Choroid plexus epithelial cell (primary cell): ENCODE results near the gene UNC13B.

Experiments used
- DNase-seq: peaks from one replicate; pipeline ENCODE4 v3.0.0-alpha.2; 2010; ENCODE audit warnings: low read depth
- H3K4me3 ChIP-seq: 2 replicates; pipeline ENCODE4 v1.5.1; 2011; ENCODE audit warnings: low read depth, mild to moderate bottlenecking, control low read depth, low read length, moderate library complexity
- CTCF ChIP-seq: conservative IDR thresholded peaks from 2 replicates; pipeline ENCODE4 v1.5.1; 2011; ENCODE audit warnings: low read depth, mild to moderate bottlenecking, control low read depth, inconsistent platforms, low read length, moderate library complexity

Gene UNC13B

GRCh38 chr9:35279946-35280345, 118.1 kb downstream of the UNC13B start:
- TF ChIP-seq CTCF, result no peak
- no peak for DNase-seq
- H3K4me3 ChIP-seq, result no peak overlapping the region

GRCh38 chr9:35280399-35280798, 118.6 kb downstream of the UNC13B start:
- DNase-seq, result no peak
- H3K4me3 ChIP-seq, result no peak overlapping the region
- no peak for TF ChIP-seq CTCF

- no peak overlapping the region for H3K4me3 ChIP-seq
- no peak for TF ChIP-seq CTCF
- peak; percentile 54 for DNase-seq
Measured at GRCh38 chr9:35285731-35286130, 123.9 kb downstream of the UNC13B start.

- TF ChIP-seq CTCF, result no peak
- H3K4me3 ChIP-seq, result no peak overlapping the region
- DNase-seq, result no peak
Measured at GRCh38 chr9:35286381-35286780, 124.6 kb downstream of the UNC13B start.

- TF ChIP-seq CTCF, result no peak
- no peak overlapping the region for H3K4me3 ChIP-seq
- no peak for DNase-seq
Measured at GRCh38 chr9:35287987-35288632, 126.3 kb downstream of the UNC13B start.

GRCh38 chr9:35288778-35289177, 127.0 kb downstream of the UNC13B start:
- H3K4me3 ChIP-seq, result no peak overlapping the region
- DNase-seq, result no peak
- TF ChIP-seq CTCF, result no peak

- DNase-seq, result no peak
- no peak overlapping the region for H3K4me3 ChIP-seq
- TF ChIP-seq CTCF, result no peak
Measured at GRCh38 chr9:35293376-35293964, 131.7 kb downstream of the UNC13B start.
